NCI-H82 (cell line): ENCODE data around the gene UBXN4.
"Not testable (repeated sequence)": the region's sequence is repeated elsewhere in the genome, so short reads cannot be mapped to it uniquely, and the experiment has no call there.

Experiments
- DNase-seq: peaks from one replicate; lab custom pipeline; 2025; lab: John Stamatoyannopoulos, UW

The UBXN4 gene, protein sequence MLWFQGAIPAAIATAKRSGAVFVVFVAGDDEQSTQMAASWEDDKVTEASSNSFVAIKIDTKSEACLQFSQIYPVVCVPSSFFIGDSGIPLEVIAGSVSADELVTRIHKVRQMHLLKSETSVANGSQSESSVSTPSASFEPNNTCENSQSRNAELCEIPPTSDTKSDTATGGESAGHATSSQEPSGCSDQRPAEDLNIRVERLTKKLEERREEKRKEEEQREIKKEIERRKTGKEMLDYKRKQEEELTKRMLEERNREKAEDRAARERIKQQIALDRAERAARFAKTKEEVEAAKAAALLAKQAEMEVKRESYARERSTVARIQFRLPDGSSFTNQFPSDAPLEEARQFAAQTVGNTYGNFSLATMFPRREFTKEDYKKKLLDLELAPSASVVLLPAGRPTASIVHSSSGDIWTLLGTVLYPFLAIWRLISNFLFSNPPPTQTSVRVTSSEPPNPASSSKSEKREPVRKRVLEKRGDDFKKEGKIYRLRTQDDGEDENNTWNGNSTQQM

DNA sequence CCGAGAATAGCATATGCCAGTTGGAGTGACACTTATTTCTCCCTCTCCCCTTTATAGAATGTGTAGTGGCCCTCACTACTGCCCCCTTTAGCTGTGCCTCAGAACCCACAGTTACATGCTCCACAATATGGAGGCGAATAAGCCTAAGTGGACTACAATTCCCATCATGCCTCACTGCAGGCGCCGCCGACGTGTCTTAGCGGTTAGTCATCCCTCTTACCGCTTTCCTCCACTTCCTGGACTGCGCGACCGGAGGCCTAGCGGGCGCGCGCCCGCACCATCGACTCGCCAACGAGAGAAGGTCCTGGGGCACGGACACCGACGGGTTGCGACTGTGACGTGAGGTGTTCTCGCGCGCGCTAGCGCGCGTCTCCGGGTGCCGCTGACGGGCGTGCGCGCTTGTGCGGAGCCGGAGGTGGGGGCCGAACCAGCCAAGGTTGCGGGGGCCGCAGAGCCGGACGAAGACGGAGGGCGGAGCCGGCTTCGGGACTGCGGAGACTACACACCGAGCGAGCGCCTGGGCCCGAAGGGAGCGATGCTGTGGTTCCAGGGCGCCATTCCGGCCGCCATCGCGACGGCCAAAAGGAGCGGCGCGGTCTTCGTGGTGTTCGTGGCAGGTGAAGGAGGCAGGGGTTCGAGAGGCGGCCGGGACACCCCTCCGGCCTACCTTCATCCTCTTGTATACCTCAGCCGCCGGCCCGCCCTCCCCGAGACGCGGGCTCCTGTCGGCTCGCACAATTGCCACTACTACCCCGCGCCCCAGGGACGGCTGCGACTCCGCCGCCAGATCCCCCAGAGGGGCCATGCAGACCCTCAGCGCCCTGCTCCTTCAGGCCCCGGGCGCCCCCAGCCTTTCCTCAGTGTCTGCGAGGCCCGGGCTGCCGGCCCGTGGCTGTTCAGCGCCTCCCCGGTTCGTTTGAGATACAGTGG is at the start of gene UBXN4:
TSS of gene UBXN4 (plus strand) at position 461 of the 930 bp plus-strand sequence. CDS start at position 536, 75 bp downstream.
- peak; percentile 100 for DNase-seq

DNA sequence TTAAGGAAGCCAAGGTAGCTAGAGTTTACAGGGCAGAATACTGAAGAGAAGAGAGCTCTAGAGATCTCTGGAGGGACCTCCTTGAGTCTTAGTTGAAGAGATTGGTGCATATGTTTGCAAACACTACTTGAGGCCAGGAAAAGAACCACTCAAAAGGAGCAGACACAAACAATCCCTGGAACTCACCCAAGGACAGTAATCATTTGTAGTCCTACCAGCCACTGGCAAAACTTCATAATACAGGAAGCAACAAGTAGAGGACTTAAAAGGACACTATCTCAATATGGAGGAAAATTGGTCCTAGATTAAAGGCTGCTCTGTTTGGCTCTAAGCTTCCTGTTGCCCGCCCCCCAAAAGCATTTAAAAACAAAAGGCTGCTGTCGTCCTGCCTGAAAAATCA is 46.9 kb upstream of the UBXN4 start:
- DNase-seq, result no peak

DNA sequence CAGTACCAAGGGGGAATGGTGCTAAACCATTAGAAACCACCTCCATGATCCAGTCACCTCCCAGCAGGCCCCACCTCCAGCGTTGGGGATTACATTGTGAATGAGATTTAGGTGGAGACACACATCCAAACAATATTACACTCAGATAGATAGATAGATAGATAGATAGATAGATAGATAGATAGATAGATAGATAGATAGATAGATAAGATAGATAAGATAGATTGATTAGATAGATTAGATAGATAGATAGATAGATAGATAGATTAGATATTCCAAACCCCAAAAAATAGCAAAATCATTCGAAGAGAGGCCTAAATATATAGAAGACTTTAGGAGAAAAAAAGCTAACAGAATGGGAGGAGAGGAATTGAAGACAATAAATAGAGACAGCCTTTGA is 42.8 kb upstream of the UBXN4 start:
- DNase-seq, result no peak

DNA sequence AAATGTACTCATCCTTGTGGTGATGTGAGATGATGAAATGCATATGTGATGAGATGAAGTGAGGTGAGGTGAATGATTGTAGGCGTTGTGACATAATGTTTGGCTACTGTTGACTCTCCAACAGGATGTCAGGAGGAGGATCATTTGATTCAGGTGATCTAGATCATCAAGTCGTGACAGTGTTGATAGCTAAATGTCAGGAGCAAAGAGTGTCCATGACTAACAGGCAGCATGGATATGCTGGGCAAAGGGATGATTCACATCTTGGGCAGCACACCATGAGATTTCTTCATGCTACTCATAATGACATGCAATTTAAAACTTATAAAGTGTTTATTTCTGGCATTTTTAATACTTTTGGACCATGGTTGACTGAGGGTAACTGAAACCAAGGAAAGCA is 40.2 kb upstream of the UBXN4 start:
- no peak for DNase-seq

DNA sequence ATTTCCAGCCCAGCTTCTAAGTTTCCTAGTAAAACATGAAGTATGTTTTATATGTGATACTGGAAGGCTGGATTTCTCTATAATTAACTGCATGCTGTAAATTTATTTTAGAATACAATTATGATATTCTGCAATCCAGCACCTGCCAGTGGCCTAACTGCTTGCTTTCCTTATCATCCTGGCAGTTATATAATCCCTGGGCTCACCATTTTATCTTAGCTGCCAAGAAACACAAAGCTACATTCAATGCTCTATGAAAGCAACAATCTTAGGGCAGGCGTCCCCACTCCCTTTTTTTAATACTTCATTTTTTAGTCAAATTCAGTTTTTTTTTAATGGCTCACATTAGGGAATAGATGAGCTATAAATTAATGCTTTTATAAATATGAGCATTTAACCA is 38.4 kb upstream of the UBXN4 start:
- no peak for DNase-seq

DNA sequence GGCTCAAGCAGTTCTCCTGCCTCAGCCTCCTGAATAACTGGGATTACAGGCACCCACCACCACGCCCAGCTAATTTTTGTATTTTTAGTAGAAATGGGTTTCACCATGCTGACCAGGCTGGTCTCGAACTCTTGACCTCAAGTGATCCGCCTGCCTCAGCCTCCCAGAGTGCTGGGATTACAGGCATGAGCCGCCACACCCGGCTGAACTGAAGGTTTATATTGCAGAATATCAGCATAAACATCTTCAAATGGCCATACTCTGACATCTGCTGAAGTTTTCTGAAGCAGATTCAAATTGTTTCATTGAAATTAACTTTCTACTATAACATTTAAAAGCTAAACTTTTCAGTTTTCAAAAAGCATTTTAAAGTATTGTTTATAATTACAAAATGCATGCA is 37.6 kb upstream of the UBXN4 start:
- DNase-seq, result not testable (repeated sequence)

DNA sequence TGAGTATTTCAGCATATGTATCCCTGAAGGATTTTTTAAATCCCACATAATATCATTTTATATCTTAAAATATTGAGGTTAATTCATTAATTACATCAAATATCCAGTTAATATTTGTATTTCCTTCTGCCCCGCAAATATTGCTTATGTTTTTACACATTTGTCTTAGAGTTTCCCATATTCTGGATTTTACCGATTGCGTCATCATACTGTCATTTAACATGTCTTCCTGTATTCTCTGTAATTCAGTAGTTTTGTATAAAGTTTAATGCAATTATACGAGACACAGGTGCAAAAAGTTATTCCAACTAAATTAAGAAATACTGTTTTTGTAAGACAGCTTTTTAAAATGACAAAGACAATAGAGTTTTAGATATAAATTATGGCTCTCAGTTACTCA is 33.5 kb upstream of the UBXN4 start:
- no peak for DNase-seq

DNA sequence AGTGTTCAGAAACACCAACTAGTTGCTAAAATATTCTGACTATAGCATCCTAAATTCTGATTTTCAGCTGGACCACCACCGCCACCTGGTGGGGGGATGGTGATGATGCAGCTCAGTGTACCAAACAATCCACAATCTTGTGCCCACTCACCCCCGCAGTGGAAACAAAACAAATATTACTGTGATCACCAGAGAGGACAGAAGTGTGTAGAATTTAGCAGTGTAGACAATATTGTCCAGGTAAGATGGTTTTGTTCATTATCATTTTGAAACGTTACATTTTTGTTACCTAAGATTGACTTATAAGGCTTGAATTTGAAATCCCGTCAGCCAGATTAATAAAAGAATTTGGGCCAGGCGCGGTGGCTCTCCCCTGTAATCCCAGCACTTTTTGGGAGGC is 31.7 kb upstream of the UBXN4 start:
- peak; percentile 68 for DNase-seq

DNA sequence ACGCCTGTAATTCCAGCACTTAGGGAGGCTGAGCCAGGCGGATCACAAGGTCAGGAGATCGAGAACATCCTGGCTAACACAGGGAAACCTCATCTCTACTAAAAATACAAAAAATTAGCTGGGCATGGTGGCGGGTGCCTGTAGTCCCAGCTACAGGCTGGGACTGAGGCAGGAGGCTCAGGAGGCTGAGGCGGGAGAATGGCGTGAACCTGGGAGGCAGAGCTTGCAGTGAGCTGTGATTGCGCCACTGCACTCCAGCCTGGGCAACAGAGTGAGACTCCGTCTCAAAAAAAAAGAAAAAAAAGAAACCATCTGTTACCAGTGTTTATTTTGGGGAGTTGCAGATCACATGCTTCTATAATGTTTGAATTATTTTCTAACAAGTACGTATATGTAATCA is 26.6 kb upstream of the UBXN4 start:
- DNase-seq, result not testable (repeated sequence)

DNA sequence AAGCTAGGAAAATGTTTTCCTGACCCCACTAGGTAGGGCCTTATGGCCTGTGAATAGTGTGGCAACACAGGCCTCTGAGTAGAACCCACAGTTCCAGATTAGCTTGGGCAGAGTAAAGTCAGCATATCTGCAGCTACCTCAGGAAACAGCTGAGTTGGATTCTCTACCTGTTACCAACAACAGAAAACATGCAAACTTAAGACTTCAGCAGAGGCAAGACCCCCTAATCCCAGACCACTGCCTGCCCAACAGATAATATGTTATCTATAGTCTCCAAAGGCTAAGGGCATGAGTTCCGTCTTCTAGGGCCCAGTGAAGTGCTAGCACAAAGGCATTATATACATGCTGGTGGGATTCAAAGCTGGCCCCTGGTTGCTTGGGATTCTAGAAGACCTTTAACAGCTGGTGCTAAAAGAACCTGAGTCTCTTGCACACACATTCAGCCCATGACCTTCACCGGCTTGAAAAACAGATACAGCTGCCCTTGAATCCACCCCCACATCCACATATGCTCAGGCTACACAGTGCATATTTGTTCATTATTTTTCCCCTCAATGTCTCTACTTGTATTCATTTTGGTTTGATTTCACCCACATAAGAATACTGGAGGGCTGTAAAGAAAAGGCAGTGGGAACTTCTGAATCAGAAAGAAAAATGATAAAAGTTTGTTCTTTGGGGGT is 13.5 kb upstream of the UBXN4 start:
- peak; percentile 33 for DNase-seq

DNA sequence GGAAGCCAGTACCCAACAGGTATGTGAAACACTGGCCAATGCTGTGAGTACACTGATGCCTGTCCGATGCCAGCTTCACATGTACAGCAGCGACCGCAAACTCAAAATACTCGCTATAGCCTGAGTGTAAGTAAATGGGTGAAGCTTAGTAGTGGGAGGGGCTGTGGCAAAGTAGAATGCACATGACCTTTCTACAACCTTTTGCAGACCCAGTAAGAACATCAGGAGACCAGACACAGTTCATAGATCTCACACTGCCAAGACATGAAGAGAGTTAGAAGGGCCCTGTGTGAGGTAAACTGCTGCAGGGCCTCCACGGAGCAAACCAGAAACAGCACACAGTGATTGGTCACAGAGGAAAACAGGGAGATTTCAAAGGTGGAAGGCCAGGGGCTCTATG is 9.1 kb upstream of the UBXN4 start:
- no peak for DNase-seq

DNA sequence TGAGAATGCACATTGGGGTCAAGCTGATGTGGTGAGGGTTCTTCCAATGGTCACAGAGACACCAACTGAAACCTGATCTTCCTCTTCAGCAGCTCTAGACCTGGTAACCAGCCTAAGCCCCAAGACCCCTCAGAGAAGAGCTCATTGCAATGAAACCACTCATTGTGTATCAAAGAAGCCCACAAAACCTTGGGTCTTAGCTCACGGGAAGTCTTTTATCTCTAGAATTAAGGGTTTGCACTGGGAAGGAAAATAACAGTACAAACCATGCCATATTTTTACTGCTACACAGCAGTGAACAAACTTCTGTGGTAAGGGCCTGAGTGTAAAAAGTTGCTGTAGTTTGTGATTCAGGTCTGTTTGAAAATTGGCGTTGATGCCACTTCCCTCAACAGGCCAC is 8.6 kb upstream of the UBXN4 start:
- DNase-seq, result no peak

DNA sequence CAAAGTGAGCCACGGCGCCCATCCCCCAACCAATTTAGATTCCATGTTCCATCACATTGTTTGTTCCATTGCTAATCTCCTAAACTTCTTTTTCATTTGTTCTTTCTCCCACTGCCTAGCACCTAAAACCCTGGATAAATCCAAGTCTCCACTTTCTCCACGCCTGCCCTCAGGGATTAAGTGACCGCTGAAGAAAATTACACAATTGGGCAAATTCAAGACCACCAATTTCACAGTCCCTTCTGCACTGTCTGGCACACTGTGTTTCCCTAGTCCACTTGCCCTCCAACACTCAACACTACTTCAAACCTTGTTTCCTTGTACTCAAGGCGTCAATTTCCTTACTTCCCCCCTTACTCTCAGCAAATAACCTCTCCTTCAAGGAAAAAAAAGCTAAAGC is 5.1 kb upstream of the UBXN4 start:
- DNase-seq, result no peak

DNA sequence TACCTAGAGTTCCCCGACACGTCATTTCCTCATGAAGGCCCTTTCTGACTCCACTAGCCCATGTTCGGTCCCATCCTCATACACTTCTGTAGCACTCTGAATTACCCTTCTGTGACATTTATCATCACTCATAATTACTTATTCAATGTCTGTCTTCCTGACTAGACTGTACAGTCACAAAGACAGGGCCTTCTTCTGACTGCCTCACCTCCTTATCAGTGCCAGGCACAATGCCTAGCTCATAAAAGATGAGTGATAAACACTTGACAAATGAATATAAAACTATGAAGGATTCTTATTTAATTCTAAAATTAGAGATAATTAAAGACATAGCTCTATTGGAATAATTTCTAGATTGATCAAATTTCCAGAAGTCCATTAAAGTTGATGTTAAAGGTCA is 1.4 kb upstream of the UBXN4 start:
- no peak for DNase-seq

DNA sequence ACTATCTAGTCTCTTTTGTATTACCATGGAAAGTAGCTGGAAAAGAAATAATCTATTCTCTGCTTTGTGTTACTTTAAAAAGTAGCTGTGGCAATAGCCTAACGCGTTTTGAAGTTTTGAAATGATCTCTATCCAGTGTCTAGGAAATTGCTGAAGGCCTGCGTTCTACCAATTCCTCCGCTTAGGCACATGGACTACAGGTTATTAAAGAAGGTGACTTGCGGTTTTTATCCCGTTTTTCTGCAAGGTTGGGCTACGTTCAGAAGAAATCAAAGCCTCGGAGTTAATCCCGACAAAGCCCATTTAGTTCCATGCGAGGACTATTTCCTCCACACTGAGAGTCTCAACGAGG is 636 bp upstream of the UBXN4 start:
- no peak for DNase-seq

DNA sequence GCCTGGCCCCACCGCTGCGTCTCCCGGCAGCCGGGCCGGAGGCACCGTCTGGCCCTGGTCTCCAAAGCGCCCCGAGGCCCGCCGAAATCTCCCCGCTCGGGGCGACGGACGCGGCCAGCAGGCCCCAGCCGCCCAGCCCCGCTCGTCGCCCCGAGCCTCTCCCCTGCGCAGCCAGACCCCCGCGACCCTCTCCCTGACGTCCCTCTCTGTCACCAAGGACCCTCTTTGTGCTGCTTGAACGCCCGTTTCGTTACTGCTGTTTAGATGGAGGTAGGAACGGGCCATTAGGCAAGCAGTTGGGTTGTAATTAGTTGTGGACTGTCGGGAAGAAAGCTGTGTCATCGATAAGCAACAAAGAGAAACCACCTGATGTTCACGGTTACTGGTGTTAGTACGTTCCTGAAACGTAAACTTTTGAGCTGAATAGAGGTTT is 686 bp downstream of the UBXN4 start:
- peak; percentile 71 for DNase-seq

DNA sequence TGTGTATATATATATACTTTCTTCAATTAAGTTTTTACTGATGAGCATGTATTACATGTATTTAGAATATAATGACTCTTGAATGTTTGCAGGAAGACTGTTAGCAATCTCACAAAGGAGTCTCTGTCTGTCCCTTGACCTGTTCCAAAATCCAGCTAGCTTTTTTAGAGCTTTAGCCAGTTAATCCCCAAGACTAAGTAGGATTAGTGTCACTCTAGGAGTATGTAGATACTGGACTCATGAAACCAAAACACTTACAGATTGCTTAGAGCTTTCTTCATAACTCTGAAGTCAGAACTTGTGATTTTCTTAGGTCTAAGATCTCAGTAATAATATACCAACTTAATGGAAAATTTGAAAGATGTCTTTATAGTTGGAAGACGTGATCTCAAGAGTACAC is 2.2 kb downstream of the UBXN4 start:
- peak; percentile 95 for DNase-seq

DNA sequence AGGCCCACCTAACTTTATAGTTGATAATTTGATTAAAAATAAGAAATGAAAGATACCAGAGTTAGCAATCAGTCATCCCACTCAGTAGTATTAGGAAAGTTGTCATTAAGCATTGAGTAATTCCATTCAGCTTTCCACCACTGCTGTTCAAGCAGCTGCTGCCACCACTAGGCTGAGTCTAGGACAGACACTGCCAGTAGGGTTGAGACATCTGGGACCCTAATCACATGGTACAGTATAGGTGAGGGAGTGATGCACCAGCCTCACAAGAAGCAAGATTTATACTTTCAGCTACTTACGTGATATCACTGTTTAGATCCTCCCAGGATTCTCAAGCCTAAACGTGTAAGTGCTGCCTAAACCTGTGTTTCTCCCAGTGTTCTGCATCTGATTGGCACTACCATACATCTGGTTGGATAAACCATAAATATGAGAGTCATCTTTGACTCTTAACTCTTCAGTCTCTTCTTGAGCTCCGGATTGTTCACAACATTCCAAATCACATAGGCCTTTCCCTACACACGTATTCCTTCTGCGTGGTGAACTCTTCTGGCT is 3.2 kb downstream of the UBXN4 start:
- DNase-seq, result peak; percentile 94

DNA sequence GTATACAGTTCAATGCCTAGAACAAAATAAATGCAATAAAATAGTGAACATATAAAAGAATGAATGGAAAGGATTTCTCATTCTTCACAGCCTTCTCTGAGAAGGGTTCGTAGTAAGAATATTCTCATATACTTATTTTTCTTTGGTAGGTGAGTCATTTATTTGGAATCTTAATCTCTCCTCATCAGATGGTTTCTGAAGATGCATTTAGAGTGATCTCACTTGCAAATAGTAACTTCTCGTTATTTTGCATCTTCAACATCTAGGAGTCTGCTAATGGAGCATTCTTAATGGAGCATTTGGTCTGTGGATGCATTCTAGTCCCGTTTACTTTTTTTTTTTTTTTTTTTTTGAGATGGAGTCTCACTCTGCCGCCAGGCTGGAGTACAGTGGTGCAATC is 3.9 kb downstream of the UBXN4 start:
- no peak for DNase-seq

DNA sequence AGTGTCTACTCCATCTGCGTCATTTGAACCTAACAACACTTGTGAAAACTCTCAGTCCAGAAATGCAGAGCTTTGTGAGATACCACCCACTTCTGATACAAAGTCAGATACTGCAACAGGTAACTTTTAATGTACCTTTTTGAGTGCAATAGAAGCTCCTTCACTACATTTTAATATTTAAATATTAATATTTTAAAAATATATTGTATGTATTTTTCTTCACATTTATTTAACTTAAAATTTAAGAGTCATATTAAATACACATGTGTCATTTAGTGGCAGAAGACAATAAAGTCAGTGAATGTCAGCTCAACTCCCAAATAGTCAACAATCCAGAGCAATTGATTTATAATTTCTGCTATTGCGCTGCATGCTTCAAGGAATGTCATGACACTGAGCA is 13.9 kb downstream of the UBXN4 start:
- no peak for DNase-seq

DNA sequence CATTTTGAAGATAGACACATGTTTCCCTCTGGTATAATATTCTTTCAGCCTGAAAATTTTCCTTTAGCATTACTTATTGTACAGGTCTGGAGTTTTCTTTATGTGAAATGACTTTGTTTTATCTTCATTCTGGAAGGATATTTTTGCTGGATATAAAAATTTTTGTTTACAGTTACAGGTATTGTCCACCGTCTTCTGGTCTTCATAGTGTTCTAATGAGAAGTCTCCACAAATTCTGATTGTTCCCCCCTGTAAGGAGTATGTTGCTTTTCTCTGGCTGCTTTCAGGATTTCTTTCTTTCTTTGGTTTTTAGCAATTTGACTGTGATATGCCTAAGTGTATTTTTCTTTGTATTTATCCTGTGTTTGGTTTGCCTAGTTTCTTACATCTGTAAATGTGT is 15.0 kb downstream of the UBXN4 start:
- no peak for DNase-seq

DNA sequence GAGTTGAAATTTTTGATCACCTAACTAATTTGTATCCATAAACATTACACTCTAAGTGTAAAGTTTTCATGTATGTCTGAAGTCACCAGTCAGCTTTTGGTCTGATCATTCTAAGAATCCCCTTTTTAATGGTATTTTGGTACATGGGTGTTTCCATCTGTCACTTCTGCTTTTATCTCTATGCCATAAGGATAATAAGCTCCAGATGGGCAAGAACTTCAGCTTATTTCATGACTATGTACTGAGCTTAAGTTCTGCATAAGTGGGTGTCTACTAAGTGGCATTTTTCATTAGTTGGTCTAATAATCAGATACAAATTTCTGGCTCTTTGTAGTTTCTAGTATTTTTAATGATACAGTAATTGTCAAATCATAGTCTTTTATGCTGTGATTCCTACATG is 20.4 kb downstream of the UBXN4 start:
- DNase-seq, result peak; percentile 82
